HFFc6 (cell line): ENCODE data around the gene MRPL46. TPM values are rescaled to one million over a fixed set of nuclear protein-coding genes. Genes with fewer than 3 reads are reported as not detected.
A peak's percentile ranks its signal among the peaks of the same experiment; 100 is the strongest.
"Not testable (repeated sequence)": the region's sequence is repeated elsewhere in the genome, so short reads cannot be mapped to it uniquely, and the experiment has no call there.

Experiments
- DNase-seq: peaks from one replicate; pipeline ENCODE4 v3.0.0-alpha.2; 2018
- H3K27ac Mint-ChIP-seq: 2 replicates; pipeline ENCODE4 v1.8.0; 2020; ENCODE audit warnings: mild to moderate bottlenecking, mixed read lengths
- H3K27me3 Mint-ChIP-seq: 2 replicates; pipeline ENCODE4 v1.8.0; 2021; ENCODE audit warnings: mild to moderate bottlenecking, moderate library complexity, mixed read lengths; ENCODE audit not compliant: insufficient read depth
- H3K36me3 Mint-ChIP-seq: 2 replicates; pipeline ENCODE4 v1.8.0; 2021; ENCODE audit warnings: low read depth, mixed read lengths
- H3K4me1 Mint-ChIP-seq: 2 replicates; pipeline ENCODE4 v1.8.0; 2020; ENCODE audit warnings: low read depth, mixed read lengths
- H3K4me3 Mint-ChIP-seq: 2 replicates; pipeline ENCODE4 v1.8.0; 2020; ENCODE audit warnings: mild to moderate bottlenecking, moderate library complexity, mixed read lengths
- H3K9me3 Mint-ChIP-seq: 2 replicates; pipeline ENCODE4 v1.8.0; 2020; ENCODE audit warnings: mild to moderate bottlenecking, mixed read lengths
- CTCF ChIP-seq: fragments of 200-600 bp; sonication (generic); IDR thresholded peaks from 2 replicates; pipeline ENCODE4 v1.5.0; 2021; ENCODE audit warnings: antibody characterized with exemption, mild to moderate bottlenecking
- total RNA-seq, 6 experiments: library from RNA; stranded (reverse); fragmentation: NEBNext Ultra II Directional; extraction: Animal tissue kit (Norgen Biotek cat#: 25700); gene quantifications; 2 replicates in 1 of 6; 3 replicates in 5 of 6; pipeline ENCODE4 v1.2.3, GENCODE V29; 2021

The MRPL46 gene
- total RNA-seq, 6 experiments from 2014 or later = 27.3 to 31.3 (median 29.0) TPM

DNA sequence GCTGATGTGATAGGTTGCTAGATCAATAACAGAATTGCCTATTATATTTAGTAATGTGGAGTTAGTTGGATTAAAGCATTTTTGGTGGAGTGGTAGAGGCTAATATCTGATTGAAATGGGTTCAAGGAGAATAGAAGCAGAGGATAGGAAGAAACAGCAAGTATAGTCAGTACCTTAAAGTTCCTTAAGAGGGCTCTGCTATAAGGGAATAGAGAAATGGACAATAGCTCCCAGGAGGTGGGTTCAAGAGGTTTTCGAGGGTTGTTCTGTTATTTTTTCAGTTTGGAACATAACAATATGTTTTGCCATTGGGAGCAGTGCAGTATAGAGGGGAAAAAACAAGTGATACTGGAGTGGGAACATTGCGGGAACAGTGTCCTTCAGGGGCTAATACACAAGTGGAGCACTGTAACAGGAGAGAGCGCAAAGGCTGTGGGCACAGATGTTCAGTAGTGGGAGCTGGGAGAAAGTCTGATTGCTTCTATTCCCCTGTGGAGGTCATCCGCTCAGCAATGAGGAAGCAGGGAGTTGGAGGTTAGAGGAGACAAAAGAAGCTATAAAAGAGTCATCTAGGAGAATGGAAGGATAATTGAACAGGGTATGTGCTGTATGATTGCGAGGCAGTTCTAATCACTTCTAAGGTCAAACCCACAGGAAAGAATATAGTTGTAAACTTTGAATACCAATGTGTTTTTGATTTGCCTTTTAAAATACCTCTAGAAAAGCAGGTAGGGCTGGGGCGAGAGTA lies 3.6 kb upstream of the MRPL46 start:
- Mint-ChIP-seq H3K27ac (no peak overlapping the region), H3K4me3 (no peak overlapping the region), H3K27me3 (no peaks in the 10 kb centered on the region), H3K36me3 (peaks cover 24% of the 10 kb centered on the region), H3K4me1 (peaks cover 20% of the 10 kb centered on the region), H3K9me3 (no peaks in the 10 kb centered on the region)
- no peak for DNase-seq
- TF ChIP-seq CTCF = peak; percentile 45; the same call in 1 of the 2 replicates

GRCh38 chr15:88469321-88469720 lies 2.1 kb upstream of the MRPL46 start:
- no peak for TF ChIP-seq CTCF
- peaks cover 19% of the 10 kb centered on the region for H3K36me3 Mint-ChIP-seq
- H3K9me3 Mint-ChIP-seq = no peaks in the 10 kb centered on the region
- H3K4me1 Mint-ChIP-seq = peaks cover 33% of the 10 kb centered on the region
- H3K27me3 Mint-ChIP-seq = no peaks in the 10 kb centered on the region
- DNase-seq = no peak
- H3K4me3 Mint-ChIP-seq = no peak overlapping the region
- H3K27ac Mint-ChIP-seq = no peak overlapping the region

GRCh38 chr15:88468721-88469120 lies 1.5 kb upstream of the MRPL46 start:
- Mint-ChIP-seq H3K4me1 (peaks cover 39% of the 10 kb centered on the region), H3K4me3 (peak overlapping the region; percentile 92), H3K36me3 (peaks cover 24% of the 10 kb centered on the region)
- not testable (repeated sequence) for H3K9me3 Mint-ChIP-seq, DNase-seq, H3K27ac Mint-ChIP-seq, H3K27me3 Mint-ChIP-seq

DNA sequence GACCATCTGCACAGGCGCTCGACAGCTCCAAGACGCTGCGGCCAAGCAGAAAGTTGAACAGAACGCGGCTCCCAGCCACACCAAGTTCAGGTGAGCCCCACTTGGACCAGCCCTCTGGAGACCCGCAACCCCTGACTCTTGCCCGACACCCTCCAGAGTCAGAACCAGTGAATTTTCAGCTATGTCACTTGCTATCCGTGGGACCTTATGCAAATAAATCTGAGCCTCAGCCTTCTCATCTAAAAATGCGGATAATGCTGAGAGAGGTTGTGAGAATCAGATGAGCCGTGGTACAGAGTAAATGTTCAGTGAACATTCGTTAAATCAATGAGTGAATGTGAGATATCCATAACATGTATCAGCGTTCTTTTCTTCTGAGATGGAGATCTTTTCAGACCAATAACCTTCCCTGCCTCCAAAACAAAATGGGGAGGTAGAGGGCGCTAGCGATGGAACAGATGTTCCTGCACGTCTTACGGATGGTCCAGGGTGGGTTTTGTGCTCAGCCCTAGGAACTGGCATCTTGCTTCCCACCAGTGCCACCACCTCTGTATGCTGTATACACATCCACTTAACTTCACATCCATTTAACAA lies 844 bp upstream of the MRPL46 start:
- TF ChIP-seq CTCF = peak; percentile 69
- Mint-ChIP-seq H3K4me3 (peak overlapping the region; percentile 92), H3K27ac (peak overlapping the region; percentile 98), H3K36me3 (peaks cover 26% of the 10 kb centered on the region), H3K27me3 (no peaks in the 10 kb centered on the region), H3K9me3 (no peaks in the 10 kb centered on the region), H3K4me1 (peaks cover 46% of the 10 kb centered on the region)
- DNase-seq = no peak

DNA sequence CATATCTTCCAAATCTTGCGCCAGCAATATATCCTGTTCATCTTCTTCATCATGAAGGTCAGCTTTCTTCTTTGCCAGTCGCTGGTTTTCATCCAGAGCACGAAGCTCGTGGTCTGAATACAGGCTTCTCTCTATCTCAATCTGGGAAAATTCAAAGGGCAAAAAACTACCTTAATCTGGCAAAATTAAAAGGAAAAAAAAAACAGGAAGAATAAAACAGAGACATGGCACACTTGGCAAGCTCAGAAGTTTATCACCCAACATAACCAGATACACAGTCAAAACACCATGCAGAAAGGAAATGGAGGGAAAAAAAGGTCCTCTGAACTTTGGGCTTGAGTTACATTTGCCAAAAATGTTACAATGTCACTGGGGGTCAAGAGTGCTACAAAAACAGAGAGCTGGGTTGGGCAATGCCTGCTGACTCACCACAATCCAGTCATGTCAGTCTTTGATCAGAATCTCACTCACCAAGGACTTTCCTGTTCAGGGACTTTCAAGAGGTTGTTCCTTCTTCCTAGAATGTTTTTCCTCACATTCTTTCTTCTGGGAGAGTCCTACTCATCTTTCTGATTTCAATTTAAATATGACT lies 1.5 kb downstream of the MRPL46 start:
- DNase-seq = peak; percentile 73

More for the DNA sequence above, 1.5 kb downstream of the MRPL46 start:
- TF ChIP-seq CTCF = no peak
- Mint-ChIP-seq H3K4me1 (peaks cover 47% of the 10 kb centered on the region), H3K9me3 (no peaks in the 10 kb centered on the region), H3K27me3 (no peaks in the 10 kb centered on the region; the same call in 1 of the 2 replicates), H3K27ac (peak overlapping the region; percentile 98), H3K36me3 (peaks cover 19% of the 10 kb centered on the region), H3K4me3 (peak overlapping the region; percentile 92)
